Gastrocnemius medialis (tissue), 4 donors: ENCODE data around the gene ESR1.

Experiments
- POLR2A ChIP-seq, 2 donors: fragments of 450-650 bp; IDR thresholded peaks; one replicate each; pipeline ENCODE4 v1.6.1; 2017; ENCODE audit warnings: antibody characterized with exemption in 2 of 2, mild to moderate bottlenecking in 2 of 2, moderate library complexity in 2 of 2
- TF ChIP-seq, protein P1 (sequence below), 5 experiments: fragments of 450-650 bp in 3 of 5; fragments of 200-600 bp in 2 of 5; sonication (generic) in 2 of 5; IDR thresholded peaks in 4 of 5; conservative IDR thresholded peaks in 1 of 5; 1 replicate in 4 of 5; 2 replicates in 1 of 5; pipeline ENCODE4 v1.5.1; 2016 to 2019; ENCODE audit warnings: antibody characterized with exemption in 5 of 5, mild to moderate bottlenecking in 3 of 5, moderate library complexity in 3 of 5

DNA sequence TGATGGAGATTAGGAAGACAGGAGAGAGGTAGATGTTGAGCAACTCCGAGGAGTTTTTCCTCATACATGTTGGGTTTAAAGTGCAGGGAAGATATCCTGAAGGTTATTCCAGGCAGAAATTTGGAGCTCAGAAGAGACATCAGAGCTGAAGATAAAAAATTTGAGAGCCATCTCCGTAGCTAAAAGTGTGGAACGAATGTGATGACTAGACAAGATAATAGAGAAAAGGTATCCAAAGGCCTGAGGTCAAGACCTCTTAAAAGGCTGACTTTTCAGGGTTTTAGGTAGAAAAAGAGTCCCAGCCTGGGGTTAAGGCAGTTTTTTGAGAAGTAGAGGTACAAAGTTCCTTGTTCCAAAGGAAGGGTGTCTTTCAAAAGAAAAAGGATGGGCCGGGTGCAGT, 214.8 kb downstream of the ESR1 start:
- TF ChIP-seq, protein P1, sequence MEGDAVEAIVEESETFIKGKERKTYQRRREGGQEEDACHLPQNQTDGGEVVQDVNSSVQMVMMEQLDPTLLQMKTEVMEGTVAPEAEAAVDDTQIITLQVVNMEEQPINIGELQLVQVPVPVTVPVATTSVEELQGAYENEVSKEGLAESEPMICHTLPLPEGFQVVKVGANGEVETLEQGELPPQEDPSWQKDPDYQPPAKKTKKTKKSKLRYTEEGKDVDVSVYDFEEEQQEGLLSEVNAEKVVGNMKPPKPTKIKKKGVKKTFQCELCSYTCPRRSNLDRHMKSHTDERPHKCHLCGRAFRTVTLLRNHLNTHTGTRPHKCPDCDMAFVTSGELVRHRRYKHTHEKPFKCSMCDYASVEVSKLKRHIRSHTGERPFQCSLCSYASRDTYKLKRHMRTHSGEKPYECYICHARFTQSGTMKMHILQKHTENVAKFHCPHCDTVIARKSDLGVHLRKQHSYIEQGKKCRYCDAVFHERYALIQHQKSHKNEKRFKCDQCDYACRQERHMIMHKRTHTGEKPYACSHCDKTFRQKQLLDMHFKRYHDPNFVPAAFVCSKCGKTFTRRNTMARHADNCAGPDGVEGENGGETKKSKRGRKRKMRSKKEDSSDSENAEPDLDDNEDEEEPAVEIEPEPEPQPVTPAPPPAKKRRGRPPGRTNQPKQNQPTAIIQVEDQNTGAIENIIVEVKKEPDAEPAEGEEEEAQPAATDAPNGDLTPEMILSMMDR (IDR thresholded peaks at IDR 0.05 in 4 of 5, conservative IDR thresholded peaks at IDR 0.05 in 1 of 5) = no peak
- no peak for TF ChIP-seq POLR2A (IDR thresholded peaks at IDR 0.05)
